Stomach (tissue), 4 donors: Measurements from ENCODE around the gene CYP46A1.

Experiments used
- POLR2AphosphoS5 ChIP-seq, 3 donors: sonication (generic); formaldehyde crosslinking; IDR thresholded peaks; one replicate each; pipeline ENCODE4 v1.6.1; 2016; ENCODE audit warnings: antibody characterized with exemption in 3 of 3
- TF ChIP-seq, protein P1 (sequence below), 7 experiments: fragments of 450-650 bp in 4 of 7; fragments of 200-600 bp in 3 of 7; sonication (generic) in 3 of 7; IDR thresholded peaks; one replicate each; pipeline ENCODE4 v1.5.1; 2016 to 2019; ENCODE audit warnings: antibody characterized with exemption in 7 of 7, control low read depth in 2 of 7, mild to moderate bottlenecking in 1 of 7

DNA sequence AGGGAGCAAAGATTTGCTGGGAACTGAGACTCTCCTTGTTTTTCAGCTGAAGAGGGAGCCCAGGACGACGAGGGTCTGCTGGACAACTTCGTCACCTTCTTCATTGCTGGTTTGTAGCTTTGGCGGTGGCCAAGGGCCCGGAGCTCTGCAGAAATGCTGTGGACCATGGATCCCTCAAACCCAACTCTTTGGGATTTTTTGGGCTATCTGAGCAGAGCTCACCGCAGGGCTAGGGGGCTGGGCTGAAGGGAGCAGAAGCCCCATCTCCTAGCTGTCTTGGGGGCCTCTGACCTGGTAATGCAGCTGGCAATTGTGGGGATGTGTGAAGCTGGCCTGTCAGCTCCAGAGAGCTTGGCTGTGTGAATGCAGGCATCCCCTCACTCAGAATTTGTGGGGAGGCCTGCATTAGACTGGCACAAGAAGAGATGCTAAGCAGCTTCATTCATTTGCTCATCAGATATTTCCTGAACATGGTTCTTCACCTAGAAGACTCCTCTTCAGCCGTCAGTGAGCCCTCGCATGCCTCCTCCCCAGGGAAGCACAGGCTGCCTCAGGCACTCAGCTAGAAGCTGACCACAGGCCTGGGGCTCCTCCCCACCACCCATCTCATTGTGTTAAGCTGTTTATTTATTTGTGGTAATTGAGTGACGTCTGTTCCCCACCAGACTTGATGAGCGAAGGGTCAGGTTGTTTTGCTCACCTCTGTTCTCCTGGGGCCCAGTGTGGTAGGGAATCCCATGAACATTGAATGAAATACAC, 32.2 kb downstream of the CYP46A1 start:
- TF ChIP-seq, protein P1, sequence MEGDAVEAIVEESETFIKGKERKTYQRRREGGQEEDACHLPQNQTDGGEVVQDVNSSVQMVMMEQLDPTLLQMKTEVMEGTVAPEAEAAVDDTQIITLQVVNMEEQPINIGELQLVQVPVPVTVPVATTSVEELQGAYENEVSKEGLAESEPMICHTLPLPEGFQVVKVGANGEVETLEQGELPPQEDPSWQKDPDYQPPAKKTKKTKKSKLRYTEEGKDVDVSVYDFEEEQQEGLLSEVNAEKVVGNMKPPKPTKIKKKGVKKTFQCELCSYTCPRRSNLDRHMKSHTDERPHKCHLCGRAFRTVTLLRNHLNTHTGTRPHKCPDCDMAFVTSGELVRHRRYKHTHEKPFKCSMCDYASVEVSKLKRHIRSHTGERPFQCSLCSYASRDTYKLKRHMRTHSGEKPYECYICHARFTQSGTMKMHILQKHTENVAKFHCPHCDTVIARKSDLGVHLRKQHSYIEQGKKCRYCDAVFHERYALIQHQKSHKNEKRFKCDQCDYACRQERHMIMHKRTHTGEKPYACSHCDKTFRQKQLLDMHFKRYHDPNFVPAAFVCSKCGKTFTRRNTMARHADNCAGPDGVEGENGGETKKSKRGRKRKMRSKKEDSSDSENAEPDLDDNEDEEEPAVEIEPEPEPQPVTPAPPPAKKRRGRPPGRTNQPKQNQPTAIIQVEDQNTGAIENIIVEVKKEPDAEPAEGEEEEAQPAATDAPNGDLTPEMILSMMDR (IDR thresholded peaks at IDR 0.05), result no peak
- no peak for TF ChIP-seq POLR2AphosphoS5 (IDR thresholded peaks at IDR 0.05)
